ENCODE results near the gene SYNPR. TPM values are rescaled to one million over a fixed set of nuclear protein-coding genes. Genes with fewer than 3 reads are reported as not detected.

The SYNPR gene
- total RNA-seq, 1 experiment from 2014 or later = 0.17 TPM

DNA sequence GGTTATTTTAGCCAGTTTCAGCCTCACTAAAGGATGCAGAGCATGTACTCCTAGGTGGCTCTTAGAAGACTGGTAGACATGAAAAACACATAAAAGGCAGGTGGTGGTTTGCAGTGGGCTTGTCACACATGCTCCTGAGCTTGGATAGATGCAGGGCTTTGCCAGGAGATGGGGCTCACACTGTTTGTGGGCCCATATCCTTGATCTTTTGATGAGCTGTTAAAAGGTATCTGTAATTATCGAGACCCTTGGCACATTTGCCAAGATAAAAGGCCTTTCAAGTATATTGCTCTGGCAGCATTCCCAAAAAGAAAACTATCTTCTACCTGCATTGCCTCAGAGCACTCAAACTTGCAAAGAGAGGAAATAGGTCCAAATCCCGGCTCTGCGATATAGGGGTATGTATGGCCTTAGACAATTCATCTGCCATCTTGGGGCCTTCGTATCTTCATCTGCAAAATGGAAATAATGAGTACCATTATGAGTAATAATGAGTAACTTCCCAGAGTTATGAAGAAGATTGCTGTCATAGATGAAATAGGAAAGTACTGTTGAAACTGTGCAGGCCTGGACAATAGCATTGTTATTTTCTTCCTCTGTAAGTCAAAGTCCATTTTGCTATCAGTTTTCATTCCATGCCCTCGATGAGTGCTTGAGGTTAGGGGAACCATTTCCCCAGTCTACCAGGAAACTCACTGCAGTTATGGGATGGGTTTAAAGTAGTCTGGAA, 172.7 kb downstream of the SYNPR start:
- no peak overlapping the region for H2BK12ac ChIP-seq (ENCODE audit: insufficient read length, low read depth, low read length)
- H3K27me3 Mint-ChIP-seq (ENCODE audit: low read depth) = no peaks in the 10 kb centered on the region
- no peak overlapping the region for H3K23ac ChIP-seq (ENCODE audit: insufficient read length, low read depth, low read length)
- no peak overlapping the region for H3K18ac ChIP-seq (ENCODE audit: insufficient read length, low read depth, low read length)
- no peak overlapping the region for H3K56ac ChIP-seq (ENCODE audit: insufficient read length, low read depth, low read length)
- no peak overlapping the region for H2AK5ac ChIP-seq (ENCODE audit: insufficient read length, low read length)
- no peak overlapping the region for H2AFZ ChIP-seq (ENCODE audit: low read length)
- H3K9me3 Mint-ChIP-seq = peaks cover 0 to under 1% of the 10 kb centered on the region in 2 experiments; a peak in 1 of 5 replicates
- no peak overlapping the region for H3K9ac ChIP-seq (ENCODE audit: extremely low read depth, insufficient read length, low read length)
- peaks cover 26 to 35% of the 10 kb centered on the region in 2 experiments for H3K4me1 Mint-ChIP-seq
- H3K36me3 Mint-ChIP-seq (ENCODE audit: insufficient read depth in 1 of 3, low read depth in 3 of 3) = peaks cover 0 to 1% (median 0%) of the 10 kb centered on the region in 3 experiments; a peak in 1 of 7 replicates
- no peak overlapping the region for H4K8ac ChIP-seq (replicated peaks; ENCODE audit: insufficient read length, low read depth, low read length)
- H3T11ph ChIP-seq (ENCODE audit: low read length) = no peak overlapping the region
- no peaks in the 10 kb centered on the region for H3K23me2 ChIP-seq (ENCODE audit: insufficient read length, low read depth, low read length, poor library complexity, severe bottlenecking)
- H3K27ac ChIP-seq (ENCODE audit: insufficient read length, low read depth, low read length) = no peak overlapping the region
- H3K79me2 ChIP-seq (ENCODE audit: insufficient read depth, low read length) = no peaks in the 10 kb centered on the region
- H3K4me2 ChIP-seq (ENCODE audit: insufficient read depth, insufficient read length, low read length) = no peak overlapping the region
- no peaks in the 10 kb centered on the region for H4K20me1 ChIP-seq (ENCODE audit: control insufficient read depth, insufficient read depth, insufficient read length)
- H2BK20ac ChIP-seq (ENCODE audit: low read depth, low read length, poor library complexity, severe bottlenecking) = no peak overlapping the region
- H2BK5ac ChIP-seq (ENCODE audit: insufficient read length, low read length) = no peak overlapping the region
- no peak overlapping the region for H4K5ac ChIP-seq (ENCODE audit: insufficient read length, low read depth, low read length)
- WGBS (ENCODE audit: extremely low coverage, insufficient read length, low lambda C conversion rate) = no CpG with 5 or more reads among the region's 5 CpGs
- H3K27ac Mint-ChIP-seq = no peak overlapping the region
- no peak overlapping the region for H3K4me3 Mint-ChIP-seq
- no peak for DNase-seq
- H3K4me1 ChIP-seq (ENCODE audit: insufficient read depth, low read length) = 0 out of 2 replicates have a peak, but pooled peaks cover under 1% of the 10 kb centered on the region
- H3K4ac ChIP-seq (ENCODE audit: low read depth, low read length) = no peak overlapping the region
- no peak overlapping the region for H3K14ac ChIP-seq (ENCODE audit: insufficient read depth, low read length)
- no peak overlapping the region for H2BK15ac ChIP-seq (ENCODE audit: low read depth, low read length)
- H3K79me1 ChIP-seq (ENCODE audit: insufficient read depth, low read depth, low read length, poor library complexity, severe bottlenecking) = no peaks in the 10 kb centered on the region
- no peak overlapping the region for H2BK120ac ChIP-seq (ENCODE audit: low read depth, low read length, poor library complexity, severe bottlenecking)
- no peaks in the 10 kb centered on the region for H3K27me3 ChIP-seq (ENCODE audit: insufficient read depth, low read length)
- no peaks in the 10 kb centered on the region for H3K9me3 ChIP-seq (ENCODE audit: control insufficient read depth, low read depth, low read length)
- H4K91ac ChIP-seq (ENCODE audit: insufficient read length, low read depth, low read length) = no peak overlapping the region
- TF ChIP-seq, protein P1, sequence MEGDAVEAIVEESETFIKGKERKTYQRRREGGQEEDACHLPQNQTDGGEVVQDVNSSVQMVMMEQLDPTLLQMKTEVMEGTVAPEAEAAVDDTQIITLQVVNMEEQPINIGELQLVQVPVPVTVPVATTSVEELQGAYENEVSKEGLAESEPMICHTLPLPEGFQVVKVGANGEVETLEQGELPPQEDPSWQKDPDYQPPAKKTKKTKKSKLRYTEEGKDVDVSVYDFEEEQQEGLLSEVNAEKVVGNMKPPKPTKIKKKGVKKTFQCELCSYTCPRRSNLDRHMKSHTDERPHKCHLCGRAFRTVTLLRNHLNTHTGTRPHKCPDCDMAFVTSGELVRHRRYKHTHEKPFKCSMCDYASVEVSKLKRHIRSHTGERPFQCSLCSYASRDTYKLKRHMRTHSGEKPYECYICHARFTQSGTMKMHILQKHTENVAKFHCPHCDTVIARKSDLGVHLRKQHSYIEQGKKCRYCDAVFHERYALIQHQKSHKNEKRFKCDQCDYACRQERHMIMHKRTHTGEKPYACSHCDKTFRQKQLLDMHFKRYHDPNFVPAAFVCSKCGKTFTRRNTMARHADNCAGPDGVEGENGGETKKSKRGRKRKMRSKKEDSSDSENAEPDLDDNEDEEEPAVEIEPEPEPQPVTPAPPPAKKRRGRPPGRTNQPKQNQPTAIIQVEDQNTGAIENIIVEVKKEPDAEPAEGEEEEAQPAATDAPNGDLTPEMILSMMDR (conservative IDR thresholded peaks at IDR 0.05) = peak; percentile 29; the same call in 1 of the 3 replicates

Measured in H9 (cell line).